Measurements from ENCODE around the gene CPNE6.
"Not testable (repeated sequence)": the region's sequence is repeated elsewhere in the genome, so short reads cannot be mapped to it uniquely, and the experiment has no call there.

Gene CPNE6

DNA sequence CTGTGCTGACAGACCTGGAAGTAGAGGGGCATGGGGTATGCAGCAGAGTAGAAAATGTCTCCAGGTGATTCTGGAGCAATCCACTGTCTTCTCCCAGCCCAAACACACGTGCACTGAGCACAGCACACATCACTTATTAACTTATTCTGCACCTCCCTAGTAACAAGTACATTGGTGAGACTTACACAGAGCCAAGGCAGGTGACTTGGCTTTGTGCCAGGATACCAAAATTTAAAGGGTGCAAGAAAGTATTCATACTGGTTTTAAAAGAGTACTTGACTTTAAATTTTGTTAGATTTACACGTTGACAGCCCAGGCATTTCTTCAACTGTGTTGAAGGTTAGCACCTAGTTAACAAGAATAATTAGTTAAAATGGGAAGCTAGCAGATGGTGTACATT, 30.7 kb upstream of the CPNE6 start:
- H3K4me3 ChIP-seq (ENCODE audit: low read length in 2 of 2): no peak overlapping the region
- H3K27me3 ChIP-seq (ENCODE audit: control insufficient read depth in 2 of 2, insufficient read depth in 2 of 2, low read length in 2 of 2): no peaks in the 10 kb centered on the region
- no peak overlapping the region for H3K9ac ChIP-seq (ENCODE audit: low read depth in 1 of 2, low read length in 2 of 2)
- H3K4me1 ChIP-seq (ENCODE audit: control insufficient read depth in 2 of 2, insufficient read depth in 2 of 2, low read length in 2 of 2): peaks cover 5% of the 10 kb centered on the region in 2 donors
- no peak overlapping the region for H3K27ac ChIP-seq (ENCODE audit: low read depth in 2 of 2, low read length in 2 of 2)
- H3K9me3 ChIP-seq (ENCODE audit: control insufficient read depth in 2 of 2, low read length in 2 of 2): no peaks in the 10 kb centered on the region
- no peaks in the 10 kb centered on the region for H3K36me3 ChIP-seq (ENCODE audit: control insufficient read depth in 2 of 2, insufficient read depth in 2 of 2, low read length in 2 of 2)

DNA sequence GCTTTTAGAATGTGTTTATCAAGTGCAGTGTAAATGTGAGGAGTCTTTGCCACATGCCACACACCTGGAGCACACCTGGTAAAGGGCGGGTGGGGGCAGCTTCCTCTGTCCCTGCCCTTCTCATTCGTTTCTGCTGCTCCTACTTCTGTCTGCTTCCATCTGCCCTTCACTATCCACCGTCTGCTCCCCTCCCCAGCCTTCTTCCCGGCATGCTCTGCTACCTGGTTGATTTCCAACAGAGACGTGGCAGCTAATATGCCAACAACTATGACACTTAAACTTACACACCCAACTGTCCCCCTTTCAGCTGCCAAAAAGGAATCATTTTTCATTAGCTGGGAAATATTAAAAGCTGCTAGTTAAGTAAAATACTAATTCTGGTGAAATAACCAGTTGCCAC, 28.6 kb upstream of the CPNE6 start:
- Histone ChIP-seq H3K9me3 (ENCODE audit: control insufficient read depth in 2 of 2, low read length in 2 of 2) (no peaks in the 10 kb centered on the region), H3K36me3 (ENCODE audit: control insufficient read depth in 2 of 2, insufficient read depth in 2 of 2, low read length in 2 of 2) (no peaks in the 10 kb centered on the region), H3K9ac (ENCODE audit: low read depth in 1 of 2, low read length in 2 of 2) (no peak overlapping the region), H3K4me3 (ENCODE audit: low read length in 2 of 2) (no peak overlapping the region), H3K4me1 (ENCODE audit: control insufficient read depth in 2 of 2, insufficient read depth in 2 of 2, low read length in 2 of 2) (peaks cover 0 to under 1% of the 10 kb centered on the region in 2 donors), H3K27ac (ENCODE audit: low read depth in 2 of 2, low read length in 2 of 2) (no peak overlapping the region), H3K27me3 (ENCODE audit: control insufficient read depth in 2 of 2, insufficient read depth in 2 of 2, low read length in 2 of 2) (no peaks in the 10 kb centered on the region)

DNA sequence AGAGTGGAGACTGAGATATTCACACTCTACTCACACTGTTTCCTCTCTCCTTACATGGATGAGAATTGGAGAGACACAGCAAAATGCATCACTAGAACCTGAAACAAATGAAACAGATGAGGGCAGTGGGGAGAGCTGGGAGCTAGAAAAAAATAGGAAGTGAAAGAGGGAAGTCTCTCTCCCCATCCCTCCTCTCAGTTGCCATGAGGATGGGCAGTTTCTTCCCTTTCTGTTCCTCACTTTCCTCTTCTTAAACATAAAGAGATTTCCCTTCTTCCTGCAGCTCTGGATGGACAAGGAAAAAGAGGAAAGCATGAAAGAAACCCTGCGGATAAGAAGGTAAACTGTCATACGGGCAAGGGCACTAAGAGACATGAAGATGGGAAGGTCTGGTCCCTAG, 22.4 kb upstream of the CPNE6 start:
- H3K4me3 ChIP-seq (ENCODE audit: low read length in 2 of 2); H3K27me3 ChIP-seq (ENCODE audit: control insufficient read depth in 2 of 2, insufficient read depth in 2 of 2, low read length in 2 of 2); H3K9ac ChIP-seq (ENCODE audit: low read depth in 1 of 2, low read length in 2 of 2); H3K27ac ChIP-seq (ENCODE audit: low read depth in 2 of 2, low read length in 2 of 2); H3K4me1 ChIP-seq (ENCODE audit: control insufficient read depth in 2 of 2, insufficient read depth in 2 of 2, low read length in 2 of 2); H3K36me3 ChIP-seq (ENCODE audit: control insufficient read depth in 2 of 2, insufficient read depth in 2 of 2, low read length in 2 of 2); H3K9me3 ChIP-seq (ENCODE audit: control insufficient read depth in 2 of 2, low read length in 2 of 2): not testable (repeated sequence)

DNA sequence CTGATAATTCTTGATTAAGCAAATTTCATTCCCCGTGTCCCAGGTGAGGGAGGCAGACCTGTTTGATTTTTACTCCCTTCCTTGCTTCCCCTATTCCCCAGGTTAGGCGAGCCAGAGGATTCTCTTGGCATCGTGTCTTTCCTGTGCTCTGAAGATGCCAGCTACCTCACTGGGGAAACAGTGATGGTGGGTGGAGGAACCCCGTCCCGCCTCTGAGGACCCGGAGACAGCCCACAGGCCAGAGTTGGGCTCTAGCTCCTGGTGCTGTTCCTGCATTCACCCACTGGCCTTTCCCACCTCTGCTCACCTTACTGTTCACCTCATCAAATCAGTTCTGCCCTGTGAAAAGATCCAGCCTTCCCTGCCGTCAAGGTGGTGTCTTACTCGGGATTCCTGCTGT, 20.6 kb upstream of the CPNE6 start:
- H3K9ac ChIP-seq (ENCODE audit: low read depth in 1 of 2, low read length in 2 of 2); H3K27me3 ChIP-seq (ENCODE audit: control insufficient read depth in 2 of 2, insufficient read depth in 2 of 2, low read length in 2 of 2); H3K36me3 ChIP-seq (ENCODE audit: control insufficient read depth in 2 of 2, insufficient read depth in 2 of 2, low read length in 2 of 2); H3K9me3 ChIP-seq (ENCODE audit: control insufficient read depth in 2 of 2, low read length in 2 of 2); H3K27ac ChIP-seq (ENCODE audit: low read depth in 2 of 2, low read length in 2 of 2); H3K4me1 ChIP-seq (ENCODE audit: control insufficient read depth in 2 of 2, insufficient read depth in 2 of 2, low read length in 2 of 2); H3K4me3 ChIP-seq (ENCODE audit: low read length in 2 of 2): not testable (repeated sequence)

DNA sequence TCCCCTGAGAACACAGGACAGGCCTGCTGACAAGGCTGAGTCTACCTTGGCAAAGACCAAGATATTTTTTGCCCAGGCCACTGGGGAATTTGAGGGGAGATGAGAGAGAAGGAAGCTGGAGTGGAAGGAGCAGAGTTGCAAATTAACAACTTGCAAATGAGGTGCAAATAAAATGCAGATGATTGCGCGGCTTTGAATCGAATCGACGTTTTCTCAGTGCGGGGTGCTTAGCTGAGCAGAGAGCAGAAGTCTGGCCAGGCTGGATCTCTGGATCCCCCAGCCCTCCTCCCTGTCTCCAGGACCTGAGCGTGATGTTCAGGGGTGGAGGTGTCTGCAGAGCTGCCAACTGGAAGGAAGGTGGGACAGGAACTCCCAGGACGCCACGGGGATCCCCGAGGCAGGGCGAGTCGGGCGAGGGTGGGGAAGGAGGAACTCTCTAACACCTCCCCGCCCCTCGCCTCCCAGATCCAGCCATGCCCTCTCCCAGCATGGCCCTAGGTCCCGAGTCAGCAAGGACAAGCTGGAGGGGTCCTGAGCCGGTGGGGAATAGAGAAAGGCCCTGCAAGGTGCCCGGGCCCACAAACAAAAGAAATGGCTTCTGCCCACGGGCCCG, 20.1 kb upstream of the CPNE6 start:
- Histone ChIP-seq H3K4me1 (ENCODE audit: control insufficient read depth in 2 of 2, insufficient read depth in 2 of 2, low read length in 2 of 2) (peaks cover 8 to 9% of the 10 kb centered on the region in 2 donors), H3K4me3 (ENCODE audit: low read length in 2 of 2) (peak overlapping the region; percentile 76 to 82), H3K9ac (ENCODE audit: low read depth in 1 of 2, low read length in 2 of 2) (peak overlapping the region; percentile 41 to 90), H3K27ac (ENCODE audit: low read depth in 2 of 2, low read length in 2 of 2) (peak overlapping the region; percentile 48 to 57), H3K36me3 (ENCODE audit: control insufficient read depth in 2 of 2, insufficient read depth in 2 of 2, low read length in 2 of 2) (no peaks in the 10 kb centered on the region), H3K27me3 (ENCODE audit: control insufficient read depth in 2 of 2, insufficient read depth in 2 of 2, low read length in 2 of 2) (peaks cover 0 to 2% of the 10 kb centered on the region in 2 donors), H3K9me3 (ENCODE audit: control insufficient read depth in 2 of 2, low read length in 2 of 2) (peaks cover 0 to 2% of the 10 kb centered on the region in 2 donors)

DNA sequence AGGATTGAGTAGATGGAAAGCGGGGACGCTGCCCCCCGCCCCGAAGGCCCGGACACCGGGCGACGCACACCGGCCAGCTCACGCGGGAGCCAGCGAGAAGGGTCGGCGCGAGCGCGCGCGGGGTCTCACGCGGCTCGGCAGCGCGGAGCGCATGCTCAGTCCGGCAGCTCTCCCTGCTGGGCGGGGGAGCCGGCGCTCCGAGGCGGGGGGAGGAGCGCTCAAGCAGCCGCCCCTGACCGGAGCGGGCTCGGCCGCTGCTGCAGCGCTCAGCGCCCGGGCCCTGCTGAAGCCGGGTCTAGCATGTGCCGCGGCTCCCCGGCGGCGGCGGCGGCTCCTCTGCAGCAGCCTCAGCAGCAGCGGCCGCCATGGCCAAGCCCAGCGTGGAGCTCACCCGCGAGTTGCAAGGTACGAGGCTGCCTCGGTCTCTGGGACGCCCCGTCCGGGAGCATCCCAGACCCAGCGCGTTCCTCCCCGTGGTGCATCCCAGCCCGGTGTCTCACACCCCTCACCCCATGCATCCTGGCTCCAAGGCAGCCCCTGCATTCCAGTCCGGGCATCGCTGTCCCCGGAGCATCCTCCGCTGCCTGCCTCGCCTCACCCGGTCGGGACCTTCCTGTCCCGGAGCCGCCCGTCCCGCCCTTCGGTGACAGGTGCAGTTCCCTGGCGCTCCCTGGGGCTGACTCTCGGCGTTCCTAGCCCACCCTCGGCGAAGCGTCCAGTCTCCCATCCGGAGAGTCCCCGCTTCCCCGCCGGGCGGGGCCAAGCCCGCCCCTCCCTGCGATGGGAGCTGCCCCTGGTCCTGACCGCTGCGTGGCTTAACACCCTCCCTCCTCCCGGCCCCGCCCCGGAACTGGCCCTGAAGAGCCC, 19.3 kb upstream of the CPNE6 start, which contains the start of gene CARMIL3:
CARMIL3 (plus strand) TSS at position 221 of the 867 bp plus-strand sequence; CDS start at position 366, 145 bp downstream.
- peak within 1 kb of the TSS; percentile 41 to 90 for H3K9ac ChIP-seq (ENCODE audit: low read depth in 1 of 2, low read length in 2 of 2)
- peak within 1 kb of the TSS; percentile 76 to 82 for H3K4me3 ChIP-seq (ENCODE audit: low read length in 2 of 2)
- H3K27ac ChIP-seq (ENCODE audit: low read depth in 2 of 2, low read length in 2 of 2): peak within 1 kb of the TSS; percentile 48 to 57
- H3K9me3 ChIP-seq (ENCODE audit: control insufficient read depth in 2 of 2, low read length in 2 of 2): peaks cover 0 to 2% of the 10 kb centered on the region in 2 donors
- peaks cover 0 to 2% of the 10 kb centered on the region in 2 donors for H3K27me3 ChIP-seq (ENCODE audit: control insufficient read depth in 2 of 2, insufficient read depth in 2 of 2, low read length in 2 of 2)
- H3K36me3 ChIP-seq (ENCODE audit: control insufficient read depth in 2 of 2, insufficient read depth in 2 of 2, low read length in 2 of 2): no peaks in the 10 kb centered on the region
- peaks cover 8 to 9% of the 10 kb centered on the region in 2 donors for H3K4me1 ChIP-seq (ENCODE audit: control insufficient read depth in 2 of 2, insufficient read depth in 2 of 2, low read length in 2 of 2)

DNA sequence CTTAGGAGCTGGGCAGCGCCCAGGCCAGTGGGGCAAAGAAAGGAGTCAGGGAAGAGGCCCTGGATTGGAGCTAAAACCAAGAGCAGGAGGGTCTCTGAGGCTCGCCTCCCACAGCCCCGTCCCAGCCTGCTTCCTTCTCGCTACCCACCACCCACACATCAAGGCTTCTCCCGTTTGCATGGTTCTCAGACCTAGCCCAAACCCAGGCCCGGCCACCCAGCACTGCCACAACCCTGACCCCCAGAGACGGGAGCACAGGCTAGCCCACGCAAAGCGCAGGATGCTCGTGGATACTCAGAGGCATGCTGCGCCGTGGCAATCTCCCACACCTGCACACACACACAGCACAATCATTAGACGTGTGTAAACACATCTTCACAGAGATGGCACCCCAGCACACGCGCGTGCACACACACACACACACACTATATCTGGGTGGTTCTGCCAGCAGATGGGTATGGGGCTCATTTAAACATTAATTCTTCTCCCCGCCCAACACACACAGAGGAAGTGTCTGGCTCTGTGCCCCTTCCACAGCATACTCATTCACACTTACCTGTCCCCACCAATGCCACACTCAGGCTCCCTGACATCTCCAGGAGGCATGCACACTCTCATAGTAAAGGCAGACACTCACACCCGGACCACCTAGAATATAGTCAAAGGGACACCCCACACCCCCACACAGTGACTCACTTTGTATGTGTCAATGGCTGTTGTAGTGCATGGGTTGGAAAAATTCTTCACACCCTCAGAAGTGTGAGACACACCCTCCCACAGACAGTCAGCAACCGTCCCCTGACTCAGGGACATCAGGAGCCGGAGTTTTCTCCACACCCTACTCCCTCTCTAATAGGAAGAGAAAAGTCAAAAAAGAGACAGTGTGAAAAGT, 18.5 kb upstream of the CPNE6 start:
- Histone ChIP-seq H3K4me1 (ENCODE audit: control insufficient read depth in 2 of 2, insufficient read depth in 2 of 2, low read length in 2 of 2) (peaks cover 8 to 9% of the 10 kb centered on the region in 2 donors), H3K27me3 (ENCODE audit: control insufficient read depth in 2 of 2, insufficient read depth in 2 of 2, low read length in 2 of 2) (peaks cover 0 to 2% of the 10 kb centered on the region in 2 donors), H3K9me3 (ENCODE audit: control insufficient read depth in 2 of 2, low read length in 2 of 2) (peaks cover 0 to 2% of the 10 kb centered on the region in 2 donors), H3K9ac (ENCODE audit: low read depth in 1 of 2, low read length in 2 of 2) (no peak overlapping the region), H3K4me3 (ENCODE audit: low read length in 2 of 2) (peak overlapping the region; percentile 76 to 82), H3K36me3 (ENCODE audit: control insufficient read depth in 2 of 2, insufficient read depth in 2 of 2, low read length in 2 of 2) (no peaks in the 10 kb centered on the region), H3K27ac (ENCODE audit: low read depth in 2 of 2, low read length in 2 of 2) (no peak overlapping the region)

DNA sequence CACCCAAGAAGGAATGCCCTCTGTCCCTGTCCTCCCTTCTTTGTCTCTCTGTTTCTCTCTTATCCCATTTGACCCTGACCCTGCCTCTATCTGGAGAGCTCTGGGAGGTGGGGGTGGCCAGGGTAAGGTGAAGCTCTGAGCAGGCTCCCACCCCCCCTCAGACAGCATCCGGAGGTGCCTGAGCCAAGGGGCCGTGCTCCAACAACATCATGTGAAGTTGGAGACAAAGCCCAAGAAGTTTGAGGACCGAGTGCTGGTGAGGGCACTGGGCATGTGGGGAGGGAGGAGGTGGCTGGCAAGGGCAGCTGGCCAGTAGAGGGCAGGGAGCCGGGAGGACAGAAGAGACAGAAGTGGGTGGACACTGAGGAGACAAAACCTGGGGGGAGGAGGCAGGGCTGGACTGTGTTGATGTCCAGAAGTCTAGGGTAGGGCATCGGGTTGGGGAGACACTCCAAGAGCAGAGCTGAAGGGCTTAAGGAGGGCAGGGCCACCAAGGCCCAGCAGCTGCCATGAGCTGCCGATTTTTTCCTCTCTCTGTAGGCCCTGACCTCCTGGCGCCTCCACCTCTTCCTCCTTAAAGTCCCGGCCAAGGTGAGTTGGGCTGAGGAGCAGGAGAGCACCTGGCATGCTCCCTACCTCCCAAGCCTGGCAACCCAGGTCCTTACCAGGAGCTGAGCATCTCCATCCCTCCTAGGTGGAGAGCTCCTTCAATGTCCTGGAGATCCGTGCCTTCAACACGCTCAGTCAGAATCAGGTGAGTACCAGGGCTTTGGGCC, 17.6 kb upstream of the CPNE6 start:
- Histone ChIP-seq H3K4me1 (ENCODE audit: control insufficient read depth in 2 of 2, insufficient read depth in 2 of 2, low read length in 2 of 2) (peaks cover 8 to 9% of the 10 kb centered on the region in 2 donors), H3K9me3 (ENCODE audit: control insufficient read depth in 2 of 2, low read length in 2 of 2) (peaks cover 0 to 2% of the 10 kb centered on the region in 2 donors), H3K9ac (ENCODE audit: low read depth in 1 of 2, low read length in 2 of 2) (no peak overlapping the region), H3K36me3 (ENCODE audit: control insufficient read depth in 2 of 2, insufficient read depth in 2 of 2, low read length in 2 of 2) (no peaks in the 10 kb centered on the region), H3K4me3 (ENCODE audit: low read length in 2 of 2) (no peak overlapping the region), H3K27ac (ENCODE audit: low read depth in 2 of 2, low read length in 2 of 2) (no peak overlapping the region), H3K27me3 (ENCODE audit: control insufficient read depth in 2 of 2, insufficient read depth in 2 of 2, low read length in 2 of 2) (peaks cover 0 to 2% of the 10 kb centered on the region in 2 donors)

DNA sequence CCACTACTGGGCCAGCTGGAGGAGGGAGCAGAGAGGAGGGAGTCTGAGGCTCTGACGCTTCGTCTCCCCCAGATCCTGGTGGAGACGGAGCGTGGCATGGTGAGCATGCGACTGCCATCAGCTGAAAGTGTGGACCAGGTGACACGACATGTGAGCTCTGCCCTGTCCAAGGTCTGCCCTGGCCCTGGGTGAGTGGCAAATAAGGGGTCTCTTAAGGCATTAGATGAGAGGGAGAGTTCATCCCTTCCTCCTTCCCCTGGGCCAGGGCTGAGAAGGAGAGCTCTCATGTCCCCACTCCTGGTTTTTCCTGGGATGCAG, 17.1 kb upstream of the CPNE6 start:
- Histone ChIP-seq H3K27ac (ENCODE audit: low read depth in 2 of 2, low read length in 2 of 2) (no peak overlapping the region), H3K36me3 (ENCODE audit: control insufficient read depth in 2 of 2, insufficient read depth in 2 of 2, low read length in 2 of 2) (no peaks in the 10 kb centered on the region), H3K4me1 (ENCODE audit: control insufficient read depth in 2 of 2, insufficient read depth in 2 of 2, low read length in 2 of 2) (peaks cover 8 to 9% of the 10 kb centered on the region in 2 donors), H3K9ac (ENCODE audit: low read depth in 1 of 2, low read length in 2 of 2) (no peak overlapping the region), H3K9me3 (ENCODE audit: control insufficient read depth in 2 of 2, low read length in 2 of 2) (peaks cover 0 to 2% of the 10 kb centered on the region in 2 donors), H3K4me3 (ENCODE audit: low read length in 2 of 2) (no peak overlapping the region), H3K27me3 (ENCODE audit: control insufficient read depth in 2 of 2, insufficient read depth in 2 of 2, low read length in 2 of 2) (peaks cover 0 to 2% of the 10 kb centered on the region in 2 donors)
